OCI-LY1 (cell line): ENCODE results near the gene SH3PXD2A.

ENCODE experiments used
- H2AFZ ChIP-seq: fragments of 200-600 bp; sonication (generic), shearing (Covaris generic); 2 replicates; pipeline ENCODE4 v1.6.0; 2014; ENCODE audit warnings: antibody characterized with exemption, mild to moderate bottlenecking, low read length
- H3F3A ChIP-seq: fragments of 200-600 bp; sonication (generic), shearing (Covaris generic); 2 replicates; pipeline ENCODE4 v1.6.0; 2014; ENCODE audit warnings: mild to moderate bottlenecking, antibody characterized with exemption, low read length, moderate library complexity; ENCODE audit not compliant: insufficient read depth
- H3K27ac ChIP-seq: fragments of 200-600 bp; sonication (generic); 2 replicates; pipeline ENCODE4 v1.5.1; 2014; ENCODE audit warnings: low read length, mixed run types, mild to moderate bottlenecking, low read depth; ENCODE audit not compliant: poor library complexity, severe bottlenecking
- H3K27me3 ChIP-seq: fragments of 200-600 bp; sonication (generic); 2 replicates; pipeline ENCODE4 v1.6.0; 2014; ENCODE audit warnings: antibody characterized with exemption, mild to moderate bottlenecking, low read length, moderate library complexity; ENCODE audit not compliant: insufficient read depth
- H3K36me3 ChIP-seq: fragments of 200-600 bp; sonication (generic); 2 replicates; pipeline ENCODE4 v1.6.1; 2014; ENCODE audit warnings: mild to moderate bottlenecking, antibody characterized with exemption, low read length, moderate library complexity, mixed read lengths; ENCODE audit not compliant: insufficient read depth
- H3K4me1 ChIP-seq: fragments of 200-600 bp; sonication (generic); 2 replicates; pipeline ENCODE4 v1.5.1; 2014; ENCODE audit warnings: mild to moderate bottlenecking, low read length, moderate library complexity; ENCODE audit not compliant: insufficient read depth, severe bottlenecking
- H3K4me2 ChIP-seq: fragments of 200-600 bp; sonication (generic), shearing (Covaris generic); 2 replicates; pipeline ENCODE4 v1.6.1; 2014; ENCODE audit warnings: low read length
- H3K4me3 ChIP-seq: fragments of 200-600 bp; sonication (generic); 2 replicates; pipeline ENCODE4 v1.5.1; 2014; ENCODE audit warnings: low read length, low read depth, mild to moderate bottlenecking, mixed read lengths; ENCODE audit not compliant: poor library complexity, severe bottlenecking
- H3K79me2 ChIP-seq: fragments of 200-600 bp; shearing (Covaris generic); 2 replicates; pipeline ENCODE4 v1.6.1; 2016; ENCODE audit warnings: mixed run types, low read length, mixed read lengths; ENCODE audit not compliant: insufficient read depth
- H3K9ac ChIP-seq: fragments of 200-600 bp; sonication (generic), shearing (Covaris generic); 2 replicates; pipeline ENCODE4 v1.6.1; 2014; ENCODE audit warnings: mild to moderate bottlenecking, low read length, mixed read lengths
- H3K9me2 ChIP-seq: fragments of 200-600 bp; sonication (generic), shearing (Covaris generic); 2 replicates; pipeline ENCODE4 v1.6.1; 2014; ENCODE audit warnings: low read depth, mild to moderate bottlenecking, low read length, mixed read lengths
- H3K9me3 ChIP-seq: fragments of 200-600 bp; shearing (Covaris generic); 2 replicates; pipeline ENCODE4 v1.6.1; 2014; ENCODE audit warnings: low read length, mixed read lengths
- H4K20me1 ChIP-seq: fragments of 200-600 bp; sonication (generic), shearing (Covaris generic); 2 replicates; pipeline ENCODE4 v1.6.0; 2016; ENCODE audit warnings: mild to moderate bottlenecking, low read length; ENCODE audit not compliant: insufficient read depth
- CTCF ChIP-seq: fragments of 200-600 bp; sonication (generic), shearing (Covaris generic); IDR thresholded peaks from 2 replicates; pipeline ENCODE4 v1.5.1; 2017; ENCODE audit warnings: mild to moderate bottlenecking, antibody characterized with exemption, low read length, moderate library complexity, mixed read lengths
- EZH2 ChIP-seq: fragments of 200-600 bp; sonication (generic), shearing (Covaris generic); IDR thresholded peaks from 2 replicates; pipeline ENCODE4 v1.8.0; 2017; ENCODE audit warnings: borderline replicate concordance, mixed run types, mild to moderate bottlenecking, antibody characterized with exemption, low read length, moderate library complexity, mixed read lengths

The SH3PXD2A gene

GRCh38 chr10:103714232-103714891 lies 141.0 kb downstream of the SH3PXD2A start:
- Histone ChIP-seq H3K9ac (no peak overlapping the region), H3K4me1 (no peaks in the 10 kb centered on the region), H3K4me3 (no peak overlapping the region), H3K27me3 (peaks cover 4% of the 10 kb centered on the region; the same call in 1 of the 2 replicates), H3K9me2 (no peaks in the 10 kb centered on the region), H4K20me1 (no peaks in the 10 kb centered on the region), H2AFZ (no peak overlapping the region), H3K79me2 (no peaks in the 10 kb centered on the region), H3K4me2 (no peak overlapping the region), H3F3A (no peaks in the 10 kb centered on the region), H3K36me3 (no peaks in the 10 kb centered on the region), H3K9me3 (no peaks in the 10 kb centered on the region), H3K27ac (no peak overlapping the region)
- TF ChIP-seq CTCF (no peak), EZH2 (no peak)

GRCh38 chr10:103713676-103714075 lies 141.7 kb downstream of the SH3PXD2A start:
- Histone ChIP-seq H3K4me1 (no peaks in the 10 kb centered on the region), H4K20me1 (no peaks in the 10 kb centered on the region), H3K4me3 (no peak overlapping the region), H3K9me3 (no peaks in the 10 kb centered on the region), H3K27me3 (peaks cover 4% of the 10 kb centered on the region; the same call in 1 of the 2 replicates), H3K4me2 (no peak overlapping the region), H3K27ac (no peak overlapping the region), H3K9me2 (no peaks in the 10 kb centered on the region), H2AFZ (no peak overlapping the region), H3F3A (no peaks in the 10 kb centered on the region), H3K9ac (no peak overlapping the region), H3K36me3 (no peaks in the 10 kb centered on the region), H3K79me2 (no peaks in the 10 kb centered on the region)
- no peak for TF ChIP-seq CTCF
- TF ChIP-seq EZH2: no peak

GRCh38 chr10:103712898-103713498 lies 142.4 kb downstream of the SH3PXD2A start:
- Histone ChIP-seq H3K9ac (no peak overlapping the region), H3F3A (no peaks in the 10 kb centered on the region), H3K79me2 (no peaks in the 10 kb centered on the region), H4K20me1 (no peaks in the 10 kb centered on the region), H3K9me3 (no peaks in the 10 kb centered on the region), H3K4me2 (no peak overlapping the region), H3K36me3 (no peaks in the 10 kb centered on the region), H3K27me3 (peaks cover 4% of the 10 kb centered on the region; the same call in 1 of the 2 replicates), H3K9me2 (no peaks in the 10 kb centered on the region), H3K4me1 (no peaks in the 10 kb centered on the region), H3K4me3 (no peak overlapping the region), H2AFZ (no peak overlapping the region), H3K27ac (no peak overlapping the region)
- no peak for TF ChIP-seq EZH2
- TF ChIP-seq CTCF: peak; percentile 92
